Fibroblast of skin of left quadriceps (primary cell): ENCODE measurements around the gene SLIT3.

Experiments
- DNase-seq, 2 experiments: peaks; one replicate each; pipeline ENCODE4 v3.0.0-alpha.2; 2013; ENCODE audit warnings: low read depth in 2 of 2

The SLIT3 gene

GRCh38 chr5:168831383-168831782 lies 469.6 kb downstream of the SLIT3 start:
- DNase-seq = no peak

DNA sequence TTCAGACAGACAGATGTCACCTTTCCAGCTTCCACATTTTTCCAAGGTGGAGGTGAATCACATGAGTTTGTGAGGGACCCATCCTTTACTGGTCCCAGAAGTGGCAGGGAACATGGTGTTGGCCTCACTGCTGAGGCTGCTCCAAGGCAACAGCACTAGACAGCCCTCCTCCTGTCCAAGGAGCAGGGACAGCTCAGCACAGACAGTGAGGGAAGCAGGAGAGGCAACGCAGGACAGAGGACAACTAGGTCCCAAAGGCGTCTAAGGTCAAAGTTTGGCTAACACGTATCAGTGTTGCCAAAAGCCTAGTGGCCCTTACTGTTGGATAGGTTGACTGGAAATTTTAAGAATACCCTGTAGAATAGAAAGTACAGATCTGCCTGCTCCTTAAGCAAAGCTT lies 470.1 kb downstream of the SLIT3 start:
- DNase-seq = no peak

- DNase-seq = no peak
These were observed 471.0 kb downstream of the SLIT3 start for GRCh38 chr5:168829922-168830417.

DNA sequence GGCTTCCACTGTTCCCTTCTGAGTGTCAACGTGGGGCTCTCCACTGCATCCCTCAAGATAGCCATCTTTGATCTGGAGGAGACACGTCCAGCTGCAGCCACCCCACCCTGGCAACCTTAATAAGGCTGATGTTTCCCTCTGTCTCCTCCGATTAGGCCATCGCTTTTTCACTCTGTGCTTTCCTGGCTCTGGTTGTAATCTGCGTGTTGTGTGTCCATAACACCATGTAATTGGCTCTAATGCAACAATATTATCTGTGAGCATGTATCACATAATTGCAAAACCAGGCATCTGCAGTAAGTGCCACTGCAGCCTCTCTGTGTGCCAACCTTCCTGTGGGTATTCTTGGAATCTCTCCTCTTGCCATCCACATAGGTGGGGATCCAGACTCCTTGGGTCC lies 471.9 kb downstream of the SLIT3 start:
- DNase-seq = no peak

DNA sequence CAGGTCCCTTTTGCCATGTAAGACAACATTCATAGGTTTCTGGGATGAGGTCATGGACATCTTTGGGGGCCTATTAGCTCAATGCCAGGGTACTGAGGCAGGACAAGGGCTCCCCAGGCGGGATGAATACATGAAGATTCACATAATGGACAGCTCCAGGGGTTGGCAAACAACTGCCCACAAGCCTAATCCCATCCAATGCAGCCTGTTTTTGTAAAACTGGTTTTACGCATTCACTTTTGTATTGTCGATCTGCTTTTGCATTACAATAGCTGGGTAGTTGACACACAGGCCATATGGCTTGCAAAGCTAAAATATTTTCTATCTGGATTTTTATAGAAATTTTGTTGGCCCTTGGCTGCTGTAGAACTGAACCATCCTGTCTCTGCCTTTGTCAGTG lies 473.3 kb downstream of the SLIT3 start:
- DNase-seq = no peak

DNA sequence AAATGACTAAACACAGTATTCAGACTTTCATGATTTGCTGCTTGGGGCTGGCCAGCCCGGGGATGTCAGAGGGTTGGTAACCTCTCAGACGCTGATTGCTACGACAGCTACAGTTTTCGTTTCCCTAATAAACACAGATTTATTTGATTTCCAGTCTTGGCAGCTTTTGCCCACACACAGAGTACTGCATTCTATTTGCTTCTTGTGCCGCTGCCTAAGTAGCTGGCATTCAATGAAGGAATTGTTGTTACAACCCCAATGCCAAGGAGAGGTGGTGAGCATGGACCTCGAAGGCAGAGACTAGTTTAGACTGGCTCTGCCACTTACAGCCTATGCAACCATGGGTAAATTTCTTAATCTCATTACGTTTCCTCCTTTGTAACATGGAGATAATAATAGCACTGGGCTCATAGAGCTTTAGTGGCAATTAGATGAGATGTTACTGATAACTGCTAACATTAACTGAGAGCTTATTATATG lies 474.7 kb downstream of the SLIT3 start:
- no peak for DNase-seq

DNA sequence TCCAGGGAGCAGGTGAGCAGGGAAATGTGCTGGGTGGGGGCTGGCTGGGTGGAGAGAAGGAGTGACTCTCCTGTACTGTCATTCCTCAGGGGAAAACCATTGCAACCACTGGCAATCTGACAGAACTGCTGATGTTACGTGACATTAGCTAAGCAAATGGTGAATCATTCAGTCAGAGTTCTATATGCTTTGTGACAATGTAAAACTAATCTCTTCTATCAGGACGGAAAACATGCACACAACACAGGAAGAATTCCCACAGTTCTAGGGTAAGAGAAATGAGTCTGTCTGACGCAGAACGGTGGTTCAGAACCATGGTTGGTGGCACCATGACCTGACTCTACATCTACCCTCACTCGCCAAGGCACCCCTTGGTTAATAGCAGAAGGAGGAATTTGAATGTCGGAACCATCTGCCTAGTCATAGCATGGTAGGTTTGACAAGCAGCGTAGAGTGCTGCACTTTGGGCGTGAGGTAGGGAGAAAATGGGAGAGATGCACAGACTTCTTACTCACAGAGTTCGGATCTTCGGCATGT lies 478.1 kb downstream of the SLIT3 start:
- peak; percentile 36 to 49 for DNase-seq

GRCh38 chr5:168822248-168822744 lies 478.6 kb downstream of the SLIT3 start:
- DNase-seq = no peak

GRCh38 chr5:168820874-168821273 lies 480.1 kb downstream of the SLIT3 start:
- DNase-seq = no peak

- DNase-seq = no peak
These were observed 481.8 kb downstream of the SLIT3 start for GRCh38 chr5:168819004-168819621.

DNA sequence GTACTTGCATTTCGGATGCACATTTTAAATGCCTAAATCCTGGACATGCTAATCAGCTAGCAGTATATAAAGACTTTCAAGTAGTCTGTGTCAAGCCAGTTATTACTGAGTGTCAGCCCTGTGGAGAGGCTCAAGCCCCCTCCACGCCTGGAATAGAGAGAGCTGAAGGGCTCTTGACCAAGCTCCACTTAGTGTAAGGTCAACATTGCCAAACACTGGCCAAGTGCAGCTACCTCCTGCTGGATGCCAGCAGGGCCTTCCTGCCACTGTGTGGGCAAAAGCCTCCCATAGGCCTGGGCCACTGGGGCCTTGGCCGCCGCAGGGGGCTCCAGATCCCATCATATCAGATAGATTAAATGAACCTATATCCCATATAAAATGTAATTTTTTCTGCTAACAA lies 482.4 kb downstream of the SLIT3 start:
- DNase-seq = no peak

- no peak for DNase-seq
These were observed 483.3 kb downstream of the SLIT3 start for GRCh38 chr5:168817591-168817990.

DNA sequence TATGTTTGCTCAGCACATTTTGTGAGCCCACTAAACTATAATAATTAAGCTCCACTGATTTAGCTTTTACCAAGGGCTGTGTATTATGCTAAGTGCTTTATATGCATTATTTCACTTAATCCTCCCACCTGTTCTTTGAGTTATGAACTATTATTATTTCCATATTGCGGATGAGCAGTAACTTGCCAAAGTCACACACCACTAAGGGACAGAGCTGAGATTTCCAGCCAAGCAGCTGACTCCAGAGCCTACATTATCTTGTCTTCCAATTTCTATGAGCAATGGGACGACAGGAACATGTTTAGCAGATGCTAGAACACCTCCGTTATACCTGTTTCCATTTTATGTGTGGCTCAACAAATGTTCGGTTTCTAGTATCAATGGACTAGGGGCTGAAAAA lies 484.3 kb downstream of the SLIT3 start:
- no peak for DNase-seq

- DNase-seq = no peak
These were observed 487.6 kb downstream of the SLIT3 start for GRCh38 chr5:168813184-168813968.

GRCh38 chr5:168810641-168811040 lies 490.3 kb downstream of the SLIT3 start:
- no peak for DNase-seq

GRCh38 chr5:168809218-168809617 lies 491.7 kb downstream of the SLIT3 start:
- no peak for DNase-seq

GRCh38 chr5:168808051-168808616 lies 492.8 kb downstream of the SLIT3 start:
- no peak for DNase-seq

- peak in 1 of 2 experiments; percentile 18 for DNase-seq
These were observed 493.7 kb downstream of the SLIT3 start for GRCh38 chr5:168807287-168807686.

- DNase-seq = no peak
These were observed 497.4 kb downstream of the SLIT3 start for GRCh38 chr5:168803541-168803940.

- DNase-seq = no peak
These were observed 498.6 kb downstream of the SLIT3 start for GRCh38 chr5:168802337-168802736.

DNA sequence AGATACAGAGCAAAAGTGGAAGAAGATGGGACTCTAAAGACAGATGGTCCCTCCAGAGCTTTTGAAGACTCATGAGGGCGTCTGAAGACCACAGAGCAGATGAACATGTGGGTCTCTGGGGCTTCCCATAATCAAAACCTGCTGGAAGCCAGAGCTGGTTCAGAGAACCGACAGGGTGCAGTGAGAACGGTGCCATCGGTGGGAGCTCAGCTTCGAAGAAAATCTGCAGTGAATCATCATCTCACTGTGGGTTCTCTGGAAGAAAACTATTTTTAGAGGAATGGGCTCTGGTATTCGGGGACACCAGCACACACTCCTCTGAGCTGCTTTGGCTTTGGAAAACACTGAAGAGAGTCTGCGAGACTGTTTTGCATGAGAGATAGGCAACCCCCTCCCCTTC lies 499.4 kb downstream of the SLIT3 start:
- DNase-seq = peak; percentile 77 to 78

- DNase-seq = peak in 1 of 2 experiments; percentile 33
These were observed 500.2 kb downstream of the SLIT3 start for GRCh38 chr5:168800701-168801100.
